GM13976 (cell line): Measurements from ENCODE around the gene MYO5B.
"Not testable (repeated sequence)": the region's sequence is repeated elsewhere in the genome, so short reads cannot be mapped to it uniquely, and the experiment has no call there.

ENCODE experiments used
- DNase-seq: peaks from one replicate; pipeline ENCODE4 v3.0.0; 2012; ENCODE audit warnings: low spot score
- in situ Hi-C: fragments of 300-500 bp; cut with MboI; formaldehyde crosslinking; loops from one replicate; pipeline ENCODE4 v1.12.0; 2022; ENCODE audit warnings: low sequenced_read_pairs, mixed read lengths, inconsistent platforms; ENCODE audit not compliant: unreplicated experiment
- TF ChIP-seq, protein P1 (sequence below): IDR thresholded peaks from 2 replicates; pipeline ENCODE4 v1.5.1; 2012; ENCODE audit warnings: borderline replicate concordance, mild to moderate bottlenecking; ENCODE audit not compliant: insufficient read depth; ENCODE audit errors: extremely low read depth, missing control alignments, control extremely low read depth

MYO5B gene

DNA sequence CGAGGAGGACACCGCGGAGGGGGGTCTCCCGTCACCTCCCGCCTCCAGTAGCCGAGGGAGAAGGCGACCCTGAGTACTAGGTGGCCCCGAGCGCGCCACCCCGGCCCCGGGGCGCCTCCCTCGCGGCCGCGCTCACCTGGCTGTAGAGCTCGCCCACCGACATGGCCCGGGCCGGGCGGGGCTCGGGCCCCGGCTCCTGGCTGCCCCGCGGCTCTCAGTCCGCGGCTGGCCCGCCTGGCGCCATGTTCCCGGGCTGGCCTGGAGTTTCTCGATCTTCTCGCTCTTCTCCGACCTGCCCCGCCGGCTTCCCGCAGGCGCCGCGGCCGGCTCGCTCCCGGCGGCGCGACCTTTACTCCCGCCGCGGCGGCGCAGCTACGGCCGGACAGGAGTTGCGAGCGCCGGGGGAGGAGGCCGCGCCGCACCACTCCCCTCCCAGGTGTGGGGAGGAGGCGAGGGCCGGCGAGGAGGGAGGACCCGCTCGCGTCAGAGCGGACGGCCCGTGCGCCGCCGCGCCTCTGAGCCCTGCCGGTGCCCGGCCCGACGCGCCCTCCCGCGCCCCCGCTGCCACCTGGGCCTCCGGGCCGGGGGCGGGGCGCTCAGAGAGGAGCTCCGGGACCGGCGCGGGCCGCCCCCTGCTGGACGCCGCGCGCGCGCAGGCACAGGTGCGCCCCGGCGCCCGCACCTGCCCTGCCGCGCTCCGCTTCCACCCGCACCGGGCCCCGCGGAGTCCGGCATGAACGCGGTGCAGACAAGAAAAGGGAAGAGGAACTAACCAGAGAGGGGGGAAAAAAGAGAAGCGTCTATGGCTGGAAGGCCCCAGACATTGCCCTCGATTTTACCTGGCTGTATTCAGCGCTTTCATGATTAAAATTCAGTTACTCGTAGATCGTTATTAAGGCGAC is at the start of gene MYO5B:
Gene MYO5B, minus strand, starts transcription at position 517 of the 902 bp plus-strand sequence. Its CDS starts 354 bp downstream, at position 163.
- in situ Hi-C loops, result no loop called here
- DNase-seq, result peak; percentile 86
- TF ChIP-seq, protein P1, sequence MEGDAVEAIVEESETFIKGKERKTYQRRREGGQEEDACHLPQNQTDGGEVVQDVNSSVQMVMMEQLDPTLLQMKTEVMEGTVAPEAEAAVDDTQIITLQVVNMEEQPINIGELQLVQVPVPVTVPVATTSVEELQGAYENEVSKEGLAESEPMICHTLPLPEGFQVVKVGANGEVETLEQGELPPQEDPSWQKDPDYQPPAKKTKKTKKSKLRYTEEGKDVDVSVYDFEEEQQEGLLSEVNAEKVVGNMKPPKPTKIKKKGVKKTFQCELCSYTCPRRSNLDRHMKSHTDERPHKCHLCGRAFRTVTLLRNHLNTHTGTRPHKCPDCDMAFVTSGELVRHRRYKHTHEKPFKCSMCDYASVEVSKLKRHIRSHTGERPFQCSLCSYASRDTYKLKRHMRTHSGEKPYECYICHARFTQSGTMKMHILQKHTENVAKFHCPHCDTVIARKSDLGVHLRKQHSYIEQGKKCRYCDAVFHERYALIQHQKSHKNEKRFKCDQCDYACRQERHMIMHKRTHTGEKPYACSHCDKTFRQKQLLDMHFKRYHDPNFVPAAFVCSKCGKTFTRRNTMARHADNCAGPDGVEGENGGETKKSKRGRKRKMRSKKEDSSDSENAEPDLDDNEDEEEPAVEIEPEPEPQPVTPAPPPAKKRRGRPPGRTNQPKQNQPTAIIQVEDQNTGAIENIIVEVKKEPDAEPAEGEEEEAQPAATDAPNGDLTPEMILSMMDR, result peak; percentile 83

DNA sequence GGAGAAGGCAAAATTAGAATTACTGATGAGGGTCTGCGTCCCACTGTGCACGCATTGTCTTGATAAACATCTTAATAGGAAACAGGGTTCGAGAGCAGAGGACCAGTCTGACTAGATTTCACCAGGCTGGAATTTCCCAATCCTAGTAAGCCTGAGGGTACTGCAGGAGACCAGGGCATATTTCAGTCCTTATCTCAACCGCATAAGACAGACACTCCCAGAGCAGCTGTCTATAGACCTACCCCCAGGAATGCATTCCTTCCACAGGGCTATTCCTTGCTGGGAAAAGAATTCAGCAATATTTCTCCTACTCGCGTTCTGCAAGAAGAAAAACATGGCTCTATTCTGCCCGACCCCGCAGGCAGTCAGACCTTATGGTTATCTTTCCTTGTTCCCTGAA is 46.8 kb upstream of the MYO5B start:
- in situ Hi-C loops, DNase-seq: not testable (repeated sequence)

DNA sequence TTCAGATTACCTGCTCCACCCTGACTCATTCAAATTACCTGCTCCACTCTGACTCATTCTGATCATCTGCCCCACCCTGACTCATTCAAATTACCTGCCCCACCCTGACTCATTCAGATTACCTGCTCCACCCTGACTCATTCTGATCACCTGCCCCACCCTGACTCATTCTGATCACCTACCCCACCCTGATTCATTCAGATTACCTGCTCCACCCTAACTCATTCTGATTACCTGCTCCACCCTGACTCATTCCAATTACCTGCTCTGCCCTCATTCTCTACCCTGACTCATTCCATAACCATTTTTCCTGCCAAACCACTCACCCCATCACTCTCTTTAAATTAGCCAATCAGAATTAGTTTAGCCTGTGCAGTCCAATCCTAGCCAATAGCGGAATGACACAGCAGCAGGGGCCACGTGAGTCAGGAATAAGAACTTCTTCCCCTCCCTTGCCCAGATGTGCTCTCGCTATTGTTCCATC is 45.2 kb upstream of the MYO5B start:
- no peak for DNase-seq
- in situ Hi-C loops, result no loop called here

DNA sequence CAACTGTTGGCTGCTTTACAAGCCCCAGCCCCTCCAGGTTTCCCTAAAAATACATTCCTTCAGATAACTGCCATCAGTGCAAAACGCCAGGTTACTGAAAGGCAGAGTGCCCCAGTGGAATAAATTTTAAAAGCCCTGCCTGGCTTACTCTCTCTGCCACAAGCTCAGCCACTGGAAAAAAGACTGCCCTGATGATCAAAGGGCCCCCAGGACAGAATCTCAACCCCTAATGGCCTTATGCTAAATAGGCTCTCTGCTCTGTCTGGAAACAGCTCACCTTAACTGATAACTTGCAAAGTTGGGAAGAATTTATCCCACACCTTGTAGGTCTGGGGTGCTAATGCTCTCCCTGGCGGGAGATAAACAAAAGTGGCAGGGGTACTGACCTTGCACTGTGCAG is 37.5 kb upstream of the MYO5B start:
- in situ Hi-C loops, result no loop called here
- no peak for DNase-seq
- TF ChIP-seq, protein P1, result no peak

More for the DNA sequence above, 45.2 kb upstream of the MYO5B start:
- TF ChIP-seq, protein P1, result no peak

DNA sequence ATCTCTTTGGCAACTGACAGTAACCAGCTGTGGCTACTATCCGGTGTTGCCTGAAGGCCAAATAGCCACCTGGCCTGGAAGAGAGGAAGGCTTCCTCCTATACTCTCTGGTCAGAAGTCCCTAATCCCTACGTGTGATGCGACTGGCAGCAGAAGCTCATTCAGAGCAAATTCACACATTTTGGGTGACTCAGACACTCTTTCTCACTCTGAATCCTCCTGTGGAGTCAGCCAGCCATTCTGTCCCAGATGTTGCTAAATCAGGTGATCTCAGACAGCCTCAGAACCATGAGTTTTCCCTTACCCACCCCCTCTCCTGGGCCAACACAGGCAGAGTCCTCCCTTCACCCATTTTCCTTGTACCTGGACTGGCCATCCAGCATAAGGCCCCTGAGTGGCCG is 36.7 kb upstream of the MYO5B start:
- TF ChIP-seq, protein P1, result no peak
- no peak for DNase-seq
- in situ Hi-C loops, result no loop called here

DNA sequence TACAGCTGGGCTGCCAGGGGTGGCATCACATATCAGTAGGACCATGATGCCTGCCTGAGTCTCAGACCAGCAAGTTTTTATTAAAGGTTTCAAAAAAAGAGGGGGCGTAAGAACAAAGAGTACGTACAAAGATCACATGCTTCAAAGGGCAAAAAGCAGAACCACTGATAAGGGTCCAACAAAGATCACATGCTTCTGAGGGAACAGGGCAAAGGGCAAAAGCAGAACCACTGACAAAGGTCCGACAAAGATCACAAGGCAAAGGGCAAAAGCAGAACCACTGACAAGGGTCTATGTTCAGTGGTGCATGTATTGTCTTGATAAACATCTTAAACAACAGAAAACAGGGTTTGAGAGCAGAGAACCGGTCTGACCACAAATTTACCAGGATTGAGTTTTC is 25.3 kb upstream of the MYO5B start:
- in situ Hi-C loops, DNase-seq: not testable (repeated sequence)

DNA sequence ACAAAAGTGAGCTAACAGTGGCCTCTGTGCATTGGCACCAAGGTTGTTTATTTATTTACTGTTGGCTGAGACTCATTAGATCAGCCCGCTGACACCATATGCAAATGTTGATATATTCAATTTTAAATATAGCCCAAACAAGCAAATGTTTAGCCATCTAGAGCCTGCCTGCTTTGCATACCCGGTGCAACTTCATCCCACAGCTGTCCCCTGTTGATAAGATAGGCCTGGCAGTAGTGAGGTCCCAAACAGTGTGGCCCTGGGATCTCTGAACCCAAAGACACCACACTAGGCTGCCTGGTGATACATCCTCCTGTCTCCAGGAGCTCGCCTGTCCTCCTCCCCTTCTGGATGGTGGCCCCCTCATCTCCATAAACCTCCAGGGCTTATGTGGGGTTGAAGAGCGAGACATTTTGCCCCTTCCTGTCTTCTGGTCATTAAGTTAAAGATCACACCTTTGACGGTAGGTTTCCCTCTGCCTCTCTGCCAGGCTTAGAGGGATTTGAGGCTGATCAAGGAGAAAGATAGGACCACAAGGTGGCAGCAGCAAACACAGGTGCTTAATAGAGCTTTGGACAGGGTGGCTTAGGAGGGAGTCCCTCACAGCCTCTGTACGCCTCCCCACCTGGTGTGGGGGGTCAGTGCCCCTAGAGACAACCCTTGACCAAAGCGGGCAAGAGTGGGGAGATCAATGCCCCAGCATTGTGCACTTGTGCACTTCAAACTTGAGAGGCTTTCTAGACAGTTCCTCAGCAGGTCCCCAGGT is 23.7 kb upstream of the MYO5B start:
- TF ChIP-seq, protein P1, result peak; percentile 45
- peak; percentile 51 for DNase-seq
- in situ Hi-C loops, result no loop called here
